Parathyroid adenoma (tissue), 2 donors: ENCODE results near the gene USP48.

ENCODE experiments used
- H2AFZ ChIP-seq: fragments of 300-600 bp; sonication (generic); one replicate; pipeline ENCODE4 v1.7.0; 2017; ENCODE audit warnings: antibody characterized with exemption, mild to moderate bottlenecking
- H3K27ac ChIP-seq: fragments of 300-600 bp; sonication (generic); one replicate; pipeline ENCODE4 v1.7.0; 2017
- H3K27me3 ChIP-seq: fragments of 300-600 bp; sonication (generic); one replicate; pipeline ENCODE4 v1.7.0; 2017; ENCODE audit warnings: low read length; ENCODE audit not compliant: control insufficient read depth, insufficient read depth
- H3K36me3 ChIP-seq: fragments of 300-600 bp; sonication (generic); one replicate; pipeline ENCODE4 v1.7.0; 2017; ENCODE audit warnings: low read length; ENCODE audit not compliant: control insufficient read depth, insufficient read depth
- H3K4me1 ChIP-seq: fragments of 300-600 bp; sonication (generic); one replicate; pipeline ENCODE4 v1.7.0; 2017; ENCODE audit warnings: control low read depth
- H3K4me2 ChIP-seq: fragments of 300-600 bp; sonication (generic); one replicate; pipeline ENCODE4 v1.7.0; 2017; ENCODE audit warnings: low read length
- H3K4me3 ChIP-seq: fragments of 300-600 bp; sonication (generic); one replicate; pipeline ENCODE4 v1.7.0; 2017; ENCODE audit warnings: low read depth, low read length
- H3K79me2 ChIP-seq: fragments of 300-600 bp; sonication (generic); one replicate; pipeline ENCODE4 v1.7.0; 2017; ENCODE audit warnings: control low read depth
- H3K9ac ChIP-seq: fragments of 300-600 bp; sonication (generic); one replicate; pipeline ENCODE4 v1.7.0; 2017; ENCODE audit warnings: mild to moderate bottlenecking
- H3K9me3 ChIP-seq: fragments of 300-600 bp; sonication (generic); one replicate; pipeline ENCODE4 v1.7.0; 2017; ENCODE audit warnings: low read length; ENCODE audit not compliant: control insufficient read depth
- TF ChIP-seq, protein P1 (sequence below): fragments of 300-600 bp; sonication (generic); IDR thresholded peaks from one replicate; pipeline ENCODE4 v1.7.0; 2017; ENCODE audit warnings: antibody characterized with exemption, mild to moderate bottlenecking
- donor health status: primary hyperparathyroidism.

The USP48 gene

DNA sequence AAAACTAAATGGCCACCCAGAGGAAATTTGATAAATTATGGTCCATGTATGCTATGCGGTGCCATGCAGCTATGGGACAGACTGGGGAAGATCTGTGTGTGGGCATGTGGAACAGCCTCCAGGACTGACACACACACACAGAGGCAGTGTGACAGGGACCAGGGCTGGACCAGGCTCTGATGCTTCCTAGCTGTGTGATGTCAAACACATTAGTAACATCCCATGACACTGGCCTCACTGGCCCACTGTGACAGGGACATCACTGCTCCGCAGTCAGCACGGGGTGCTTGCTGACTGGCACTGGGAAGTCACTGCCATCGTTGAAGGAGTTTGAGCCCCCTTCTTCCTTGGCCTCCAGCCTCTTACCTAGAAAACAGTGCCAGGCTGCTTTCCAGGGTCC is 127.7 kb downstream of the USP48 start:
- TF ChIP-seq, protein P1, sequence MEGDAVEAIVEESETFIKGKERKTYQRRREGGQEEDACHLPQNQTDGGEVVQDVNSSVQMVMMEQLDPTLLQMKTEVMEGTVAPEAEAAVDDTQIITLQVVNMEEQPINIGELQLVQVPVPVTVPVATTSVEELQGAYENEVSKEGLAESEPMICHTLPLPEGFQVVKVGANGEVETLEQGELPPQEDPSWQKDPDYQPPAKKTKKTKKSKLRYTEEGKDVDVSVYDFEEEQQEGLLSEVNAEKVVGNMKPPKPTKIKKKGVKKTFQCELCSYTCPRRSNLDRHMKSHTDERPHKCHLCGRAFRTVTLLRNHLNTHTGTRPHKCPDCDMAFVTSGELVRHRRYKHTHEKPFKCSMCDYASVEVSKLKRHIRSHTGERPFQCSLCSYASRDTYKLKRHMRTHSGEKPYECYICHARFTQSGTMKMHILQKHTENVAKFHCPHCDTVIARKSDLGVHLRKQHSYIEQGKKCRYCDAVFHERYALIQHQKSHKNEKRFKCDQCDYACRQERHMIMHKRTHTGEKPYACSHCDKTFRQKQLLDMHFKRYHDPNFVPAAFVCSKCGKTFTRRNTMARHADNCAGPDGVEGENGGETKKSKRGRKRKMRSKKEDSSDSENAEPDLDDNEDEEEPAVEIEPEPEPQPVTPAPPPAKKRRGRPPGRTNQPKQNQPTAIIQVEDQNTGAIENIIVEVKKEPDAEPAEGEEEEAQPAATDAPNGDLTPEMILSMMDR = no peak
- Histone ChIP-seq H3K9me3 (no peaks in the 10 kb centered on the region), H3K36me3 (no peaks in the 10 kb centered on the region), H3K4me2 (no peak overlapping the region), H2AFZ (no peak overlapping the region), H3K4me1 (peaks cover 9% of the 10 kb centered on the region), H3K27me3 (no peaks in the 10 kb centered on the region), H3K4me3 (no peak overlapping the region), H3K27ac (no peak overlapping the region), H3K9ac (no peak overlapping the region), H3K79me2 (no peaks in the 10 kb centered on the region)

DNA sequence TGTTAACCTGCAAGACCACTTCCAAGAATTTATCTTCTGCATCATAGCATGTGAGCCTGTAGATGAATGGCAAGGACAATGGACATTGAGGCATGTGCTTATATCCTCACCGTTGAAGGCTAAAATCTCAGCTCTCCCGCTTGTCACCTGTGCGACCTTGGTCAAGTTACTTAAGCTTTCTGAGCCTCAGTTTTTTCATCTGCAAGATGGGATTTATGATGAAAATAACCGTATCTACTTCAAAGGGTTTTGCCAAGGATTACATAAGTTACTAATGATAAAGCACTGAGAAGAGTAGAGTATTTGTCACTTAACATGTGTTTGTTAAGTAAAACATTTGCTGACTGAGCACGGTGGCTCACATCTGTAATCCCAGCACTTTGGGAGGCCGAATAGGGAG is 128.7 kb downstream of the USP48 start:
- no peak overlapping the region for H3K4me3 ChIP-seq
- TF ChIP-seq, protein P1 = no peak
- H3K36me3 ChIP-seq = no peaks in the 10 kb centered on the region
- no peaks in the 10 kb centered on the region for H3K9me3 ChIP-seq
- no peak overlapping the region for H3K9ac ChIP-seq
- H3K79me2 ChIP-seq = no peaks in the 10 kb centered on the region
- H2AFZ ChIP-seq = no peak overlapping the region
- H3K27me3 ChIP-seq = no peaks in the 10 kb centered on the region
- H3K4me1 ChIP-seq = peaks cover 12% of the 10 kb centered on the region
- H3K4me2 ChIP-seq = no peak overlapping the region
- no peak overlapping the region for H3K27ac ChIP-seq

DNA sequence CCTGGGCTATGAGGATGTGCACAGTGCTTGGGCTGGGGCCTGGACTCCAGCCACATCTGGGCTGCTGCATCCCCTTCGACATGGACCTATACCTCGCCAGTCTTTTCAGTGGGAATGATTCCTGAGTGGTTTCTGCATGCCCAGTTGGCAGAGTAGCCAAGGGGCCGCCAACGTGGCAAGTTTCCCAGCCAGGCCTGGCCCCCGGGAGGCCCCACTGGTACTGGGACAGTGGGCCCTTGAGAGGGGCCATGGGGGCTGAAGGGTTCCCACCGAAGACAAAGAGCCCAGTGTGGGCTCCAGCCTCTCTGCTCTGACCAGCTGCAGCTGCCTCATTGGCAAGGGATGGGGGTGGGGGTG is 129.2 kb downstream of the USP48 start:
- H3K9ac ChIP-seq = no peak overlapping the region
- no peak overlapping the region for H2AFZ ChIP-seq
- H3K4me2 ChIP-seq = no peak overlapping the region
- H3K4me1 ChIP-seq = peaks cover 14% of the 10 kb centered on the region
- H3K9me3 ChIP-seq = no peaks in the 10 kb centered on the region
- H3K4me3 ChIP-seq = no peak overlapping the region
- H3K27ac ChIP-seq = peak overlapping the region; percentile 56
- TF ChIP-seq, protein P1 = no peak
- H3K27me3 ChIP-seq = no peaks in the 10 kb centered on the region
- H3K79me2 ChIP-seq = no peaks in the 10 kb centered on the region
- no peaks in the 10 kb centered on the region for H3K36me3 ChIP-seq

DNA sequence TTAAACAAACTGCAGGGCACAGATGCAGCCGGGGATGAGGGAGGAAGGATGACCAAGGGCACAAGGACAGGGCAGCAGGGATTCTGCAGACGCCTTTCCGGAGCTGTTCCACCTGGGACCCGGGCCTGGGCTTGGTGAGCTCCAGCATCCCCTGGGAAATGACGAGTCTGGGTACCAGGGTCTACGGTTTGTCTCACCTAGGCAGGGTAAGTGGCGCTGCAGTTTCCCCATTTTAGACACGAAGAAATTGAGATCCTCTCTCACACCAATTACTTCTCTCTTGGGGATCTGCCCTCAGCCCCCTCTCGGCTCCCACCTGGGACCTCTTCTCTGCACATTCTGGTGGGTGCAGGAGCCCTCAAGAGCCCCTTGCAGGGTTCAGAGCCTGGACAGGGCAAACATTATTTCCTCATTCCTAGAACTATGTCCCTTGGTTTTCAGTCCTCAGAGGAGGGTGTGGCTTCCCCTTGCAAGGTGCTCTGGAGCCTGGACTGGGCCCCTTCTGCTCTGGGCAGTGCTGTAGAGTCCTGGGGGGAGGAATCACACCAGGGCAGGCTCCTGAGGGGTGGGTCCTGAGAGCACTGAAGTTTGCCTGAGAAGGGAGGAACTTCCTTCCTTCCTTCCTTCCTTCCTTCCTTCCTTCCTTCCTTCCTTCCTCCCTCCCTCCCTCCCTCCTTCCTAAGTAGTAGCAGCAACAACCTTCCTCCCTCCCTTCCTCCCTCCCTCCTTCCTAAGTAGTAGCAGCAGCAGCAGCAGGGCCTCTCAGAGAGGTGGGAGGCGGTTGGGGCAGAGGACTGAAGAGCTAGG is 129.8 kb downstream of the USP48 start:
- no peak overlapping the region for H2AFZ ChIP-seq
- no peak overlapping the region for H3K4me2 ChIP-seq
- peak overlapping the region; percentile 56 for H3K27ac ChIP-seq
- H3K36me3 ChIP-seq = no peaks in the 10 kb centered on the region
- peaks cover 14% of the 10 kb centered on the region for H3K4me1 ChIP-seq
- H3K27me3 ChIP-seq = no peaks in the 10 kb centered on the region
- no peaks in the 10 kb centered on the region for H3K9me3 ChIP-seq
- H3K9ac ChIP-seq = no peak overlapping the region
- no peak overlapping the region for H3K4me3 ChIP-seq
- no peaks in the 10 kb centered on the region for H3K79me2 ChIP-seq
- TF ChIP-seq, protein P1 = no peak
